ENCODE measurements around the gene MYRIP. TPM values are rescaled to one million over a fixed set of nuclear protein-coding genes. Genes with fewer than 3 reads are reported as not detected.
A peak's percentile ranks its signal among the peaks of the same experiment; 100 is the strongest.

The MYRIP gene
- polyA plus RNA-seq, 3 donors, result not detected

DNA sequence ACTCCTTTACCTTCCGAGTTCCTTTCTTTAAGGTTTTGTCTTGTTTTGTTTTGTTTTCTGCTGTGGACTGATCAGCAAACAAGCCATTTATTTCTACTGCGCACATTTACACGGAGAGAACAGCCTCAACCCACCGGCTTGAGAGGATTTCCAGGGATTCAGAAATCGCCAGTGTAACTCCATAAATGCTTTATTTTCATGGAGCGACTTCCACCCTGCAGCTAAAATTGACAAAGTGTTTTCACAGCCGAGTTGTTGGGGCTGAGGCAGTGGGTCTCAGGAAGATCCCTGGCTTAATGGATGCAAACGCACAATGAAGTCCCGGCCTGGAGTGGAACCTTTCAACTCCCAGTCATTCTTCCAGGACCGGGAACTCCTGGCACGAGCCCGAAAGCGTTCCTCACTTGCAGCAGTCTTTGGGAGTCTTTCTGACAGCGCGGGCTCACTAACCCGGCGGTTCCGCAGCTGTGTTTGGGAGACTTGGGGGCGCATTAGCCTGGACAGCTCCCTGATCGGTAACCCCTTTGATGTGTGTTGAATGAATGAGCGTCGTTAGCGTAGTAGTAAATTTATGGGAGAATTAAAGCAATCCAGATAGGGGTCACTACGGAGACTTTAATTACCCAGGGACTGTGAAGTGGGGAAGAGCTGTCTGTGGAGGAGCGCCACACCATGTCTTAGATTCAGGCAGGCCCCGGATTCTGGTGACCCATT lies 785 bp upstream of the MYRIP start:
- Histone ChIP-seq H3K4me2 (replicated peaks; ENCODE audit: extremely low read depth, low read length, poor library complexity, severe bottlenecking) (no peak overlapping the region), H3K36me3 (replicated peaks in 1 of 2; ENCODE audit: control insufficient read depth in 1 of 2, insufficient read depth in 2 of 2, low read length in 2 of 2) (no peaks in the 10 kb centered on the region), H2AFZ (ENCODE audit: insufficient read depth, low read depth, low read length, poor library complexity, severe bottlenecking) (no peak overlapping the region), H3K4me3 (replicated peaks in 1 of 3; ENCODE audit: low read depth in 2 of 3, low read length in 3 of 3) (no peak overlapping the region), H3K4me1 (ENCODE audit: control insufficient read depth in 1 of 2, insufficient read depth in 2 of 2, low read length in 2 of 2) (peaks cover 7 to 8% of the 10 kb centered on the region in 2 donors), H4K20me1 (ENCODE audit: insufficient read depth, low read length) (no peaks in the 10 kb centered on the region), H3K27ac (ENCODE audit: low read depth in 1 of 2, low read length in 2 of 2) (no peak overlapping the region), H3K79me2 (ENCODE audit: insufficient read depth, low read length) (no peaks in the 10 kb centered on the region), H3K9ac (ENCODE audit: insufficient read depth, low read length, poor library complexity, severe bottlenecking) (no peak overlapping the region), H3K9me3 (replicated peaks in 1 of 2; ENCODE audit: control insufficient read depth in 1 of 2, insufficient read depth in 1 of 2, low read length in 2 of 2) (peaks cover 0 to 15% of the 10 kb centered on the region in 2 donors), H3K27me3 (ENCODE audit: control insufficient read depth in 2 of 2, insufficient read depth in 2 of 2, low read length in 2 of 2) (peaks cover 47 to 74% of the 10 kb centered on the region in 2 donors)
- intact Hi-C loops (cut with micrococcal nuclease), result no loop called here
- Mint-ChIP-seq H3K27me3 (ENCODE audit: low read depth in 3 of 3) (peaks cover 64 to 74% (median 64%) of the 10 kb centered on the region in 3 donors), H3K4me3 (peak overlapping the region; percentile 49 to 79), H3K27ac (no peak overlapping the region), H3K4me1 (peaks cover 10% of the 10 kb centered on the region), H3K9me3 (peaks cover 0 to 17% (median 7%) of the 10 kb centered on the region in 7 donors), H3K36me3 (peaks cover 5 to 8% of the 10 kb centered on the region in 2 donors)
- DNase-seq, result no peak
- WGBS (ENCODE audit: insufficient coverage), result 12% methylated on average over 21 of the region's 26 CpGs
- TF ChIP-seq, protein P1, sequence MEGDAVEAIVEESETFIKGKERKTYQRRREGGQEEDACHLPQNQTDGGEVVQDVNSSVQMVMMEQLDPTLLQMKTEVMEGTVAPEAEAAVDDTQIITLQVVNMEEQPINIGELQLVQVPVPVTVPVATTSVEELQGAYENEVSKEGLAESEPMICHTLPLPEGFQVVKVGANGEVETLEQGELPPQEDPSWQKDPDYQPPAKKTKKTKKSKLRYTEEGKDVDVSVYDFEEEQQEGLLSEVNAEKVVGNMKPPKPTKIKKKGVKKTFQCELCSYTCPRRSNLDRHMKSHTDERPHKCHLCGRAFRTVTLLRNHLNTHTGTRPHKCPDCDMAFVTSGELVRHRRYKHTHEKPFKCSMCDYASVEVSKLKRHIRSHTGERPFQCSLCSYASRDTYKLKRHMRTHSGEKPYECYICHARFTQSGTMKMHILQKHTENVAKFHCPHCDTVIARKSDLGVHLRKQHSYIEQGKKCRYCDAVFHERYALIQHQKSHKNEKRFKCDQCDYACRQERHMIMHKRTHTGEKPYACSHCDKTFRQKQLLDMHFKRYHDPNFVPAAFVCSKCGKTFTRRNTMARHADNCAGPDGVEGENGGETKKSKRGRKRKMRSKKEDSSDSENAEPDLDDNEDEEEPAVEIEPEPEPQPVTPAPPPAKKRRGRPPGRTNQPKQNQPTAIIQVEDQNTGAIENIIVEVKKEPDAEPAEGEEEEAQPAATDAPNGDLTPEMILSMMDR (IDR thresholded peaks at IDR 0.05), result no peak

DNA sequence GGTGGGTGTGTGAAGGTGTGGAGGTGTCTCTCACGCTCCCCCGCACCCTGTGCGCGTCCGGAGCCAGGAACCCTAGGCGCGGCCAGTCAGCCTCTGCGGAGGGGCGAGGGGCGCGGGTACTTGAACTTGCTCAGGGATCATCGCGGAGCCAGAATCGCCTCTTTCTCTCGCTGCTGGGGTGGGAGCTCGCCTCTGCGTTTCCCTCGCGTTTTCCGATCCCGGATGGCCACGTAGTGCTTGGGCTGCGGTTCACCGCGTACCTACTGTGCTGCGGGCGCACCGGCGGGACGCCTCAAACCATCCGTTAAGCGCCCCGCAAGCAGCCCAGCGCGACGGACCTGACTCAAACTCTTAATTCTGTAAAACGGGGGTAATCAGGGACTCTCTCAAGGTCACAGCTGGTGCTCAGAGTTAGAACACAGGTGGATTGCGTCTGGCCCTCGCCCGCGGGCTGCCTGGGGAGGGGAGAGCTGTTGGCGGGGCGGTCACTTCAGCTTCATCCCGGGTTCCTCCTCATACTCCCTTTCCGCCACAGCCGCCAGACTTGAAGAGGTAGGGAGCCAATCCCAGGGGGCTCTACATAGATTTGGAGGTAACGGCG lies 686 bp downstream of the MYRIP start:
- H3K9ac ChIP-seq (ENCODE audit: insufficient read depth, low read length, poor library complexity, severe bottlenecking), result no peak overlapping the region
- H3K4me3 Mint-ChIP-seq, result peak overlapping the region; percentile 71 to 91
- no peak overlapping the region for H3K27ac Mint-ChIP-seq
- intact Hi-C loops (cut with micrococcal nuclease), result no loop called here
- no peaks in the 10 kb centered on the region for H3K79me2 ChIP-seq (ENCODE audit: insufficient read depth, low read length)
- H3K27ac ChIP-seq (ENCODE audit: low read depth in 1 of 2, low read length in 2 of 2), result no peak overlapping the region
- no peak for DNase-seq
- H3K36me3 ChIP-seq (replicated peaks in 1 of 2; ENCODE audit: control insufficient read depth in 1 of 2, insufficient read depth in 2 of 2, low read length in 2 of 2), result no peaks in the 10 kb centered on the region
- peaks cover 5 to 8% of the 10 kb centered on the region in 2 donors for H3K36me3 Mint-ChIP-seq
- H3K9me3 ChIP-seq (replicated peaks in 1 of 2; ENCODE audit: control insufficient read depth in 1 of 2, insufficient read depth in 1 of 2, low read length in 2 of 2), result peaks cover 0 to 15% of the 10 kb centered on the region in 2 donors
- peaks cover 0 to 17% (median 7%) of the 10 kb centered on the region in 7 donors for H3K9me3 Mint-ChIP-seq
- H3K27me3 Mint-ChIP-seq (ENCODE audit: low read depth in 3 of 3), result peaks cover 66 to 72% (median 67%) of the 10 kb centered on the region in 3 donors
- peak overlapping the region; percentile 67 for H3K4me2 ChIP-seq (replicated peaks; ENCODE audit: extremely low read depth, low read length, poor library complexity, severe bottlenecking)
- H3K27me3 ChIP-seq (ENCODE audit: control insufficient read depth in 2 of 2, insufficient read depth in 2 of 2, low read length in 2 of 2), result peaks cover 47 to 81% of the 10 kb centered on the region in 2 donors
- peak overlapping the region; percentile 21 for H2AFZ ChIP-seq (ENCODE audit: insufficient read depth, low read depth, low read length, poor library complexity, severe bottlenecking)
- H3K4me1 ChIP-seq (ENCODE audit: control insufficient read depth in 1 of 2, insufficient read depth in 2 of 2, low read length in 2 of 2), result peaks cover 7 to 8% of the 10 kb centered on the region in 2 donors
- WGBS (ENCODE audit: insufficient coverage), result under 1% methylated on average over 40 of the region's 48 CpGs
- peaks cover 10% of the 10 kb centered on the region for H3K4me1 Mint-ChIP-seq
- TF ChIP-seq, protein P1 (IDR thresholded peaks at IDR 0.05), result no peak
- no peaks in the 10 kb centered on the region for H4K20me1 ChIP-seq (ENCODE audit: insufficient read depth, low read length)
- H3K4me3 ChIP-seq (replicated peaks in 1 of 3; ENCODE audit: low read depth in 2 of 3, low read length in 3 of 3), result peak overlapping the region in 1 of 3 experiments; percentile 56
